ENCODE data around the gene AIMP1. TPM values are rescaled to one million over a fixed set of nuclear protein-coding genes. Genes with fewer than 3 reads are reported as not detected.
A peak's percentile ranks its signal among the peaks of the same experiment; 100 is the strongest.

The AIMP1 gene
- total and polyA plus RNA-seq, 2 of the 13 experiments (the other 11 are each of a cell fraction or from before 2014, with no cell fraction given): 28.6 to 82.9 TPM

GRCh38 chr4:106315968-106316772, at the start of gene AIMP1, which contains the start of gene TBCK (continued):
- no peak for TF ChIP-seq ZNF512 (CRISPR knock-in tag; IDR thresholded peaks at IDR 0.05)
- no peak for TF ChIP-seq EEA1 (CRISPR knock-in tag; IDR thresholded peaks at IDR 0.05; ENCODE audit: borderline replicate concordance)
- peak; percentile 29 for TF ChIP-seq ZMAT3 (CRISPR knock-in tag; conservative IDR thresholded peaks at IDR 0.05)
- 0 out of 2 replicates have a peak, but pooled peaks have one; percentile 33 for TF ChIP-seq ZBTB20 (CRISPR knock-in tag; IDR thresholded peaks at IDR 0.05; ENCODE audit: borderline replicate concordance, low read depth)
- peak; percentile 75 for TF ChIP-seq ZNF329 (CRISPR knock-in tag; IDR thresholded peaks at IDR 0.05; ENCODE audit: low read depth)
- TF ChIP-seq ZNF275 (CRISPR knock-in tag; IDR thresholded peaks at IDR 0.05; ENCODE audit: borderline replicate concordance): no peak; the same call in 1 of the 2 replicates
- TF ChIP-seq ZNF576 (CRISPR knock-in tag; IDR thresholded peaks at IDR 0.05): no peak
- TF ChIP-seq ZNF629 (CRISPR knock-in tag; conservative IDR thresholded peaks at IDR 0.05): no peak
- 0 out of 2 replicates have a peak, but pooled peaks have one; percentile 67 for TF ChIP-seq JUND (CRISPR knock-in tag; IDR thresholded peaks at IDR 0.05)
- TF ChIP-seq ZNF256 (CRISPR knock-in tag; conservative IDR thresholded peaks at IDR 0.05): no peak
- TF ChIP-seq ZNF800 (CRISPR knock-in tag; IDR thresholded peaks at IDR 0.05): no peak
- peak; percentile 78; the same call in 1 of the 3 replicates for TF ChIP-seq MXI1 (IDR thresholded peaks at IDR 0.05; ENCODE audit: borderline replicate concordance, low read depth, low read length)
- TF ChIP-seq KLF16 (CRISPR knock-in tag; IDR thresholded peaks at IDR 0.05): no peak; a peak in 2 of 4 replicates
- 0 out of 2 replicates have a peak, but pooled peaks have one; percentile 43 for TF ChIP-seq ZSCAN30 (CRISPR knock-in tag; IDR thresholded peaks at IDR 0.05)
- TF ChIP-seq SUZ12 (IDR thresholded peaks at IDR 0.05; ENCODE audit: low read depth, low read length): no peak
- TF ChIP-seq ZNF549 (CRISPR knock-in tag; IDR thresholded peaks at IDR 0.05): no peak
- no peak for TF ChIP-seq REL (CRISPR knock-in tag; conservative IDR thresholded peaks at IDR 0.05)
- TF ChIP-seq ZNF136 (CRISPR knock-in tag; IDR thresholded peaks at IDR 0.05; ENCODE audit: low read depth): no peak
- no peak for TF ChIP-seq ZNF180 (CRISPR knock-in tag; IDR thresholded peaks at IDR 0.05; ENCODE audit: borderline replicate concordance, low read depth)
- TF ChIP-seq ISL2 (CRISPR knock-in tag; IDR thresholded peaks at IDR 0.05): no peak
- TF ChIP-seq NR1H2 (CRISPR knock-in tag; IDR thresholded peaks at IDR 0.05; ENCODE audit: borderline replicate concordance, low read depth): peak; percentile 84; the same call in 1 of the 2 replicates
- TF ChIP-seq MNT (IDR thresholded peaks at IDR 0.05): peak; percentile 52
- TF ChIP-seq ZNF24 (IDR thresholded peaks at IDR 0.05): no peak

Measured in HepG2 (cell line).